ENCODE results near the gene RND2. TPM values are rescaled to one million over a fixed set of nuclear protein-coding genes. Genes with fewer than 3 reads are reported as not detected.

RND2 gene
- total and polyA plus RNA-seq, 2 of the 13 experiments (the other 11 are each of a cell fraction or from before 2014, with no cell fraction given) = 0.05 to 0.11 TPM

GRCh38 chr17:43006639-43007551 lies 18.1 kb upstream of the RND2 start, which contains the start of gene IFI35 (continued):
- TF ChIP-seq U2AF2 (IDR thresholded peaks at IDR 0.05; ENCODE audit: low read depth, low read length) = no peak
- TF ChIP-seq ZNF724P (CRISPR knock-in tag; IDR thresholded peaks at IDR 0.05; ENCODE audit: borderline replicate concordance) = no peak
- peak; percentile 33; the same call in 1 of the 2 replicates for TF ChIP-seq FOXO1 (CRISPR knock-in tag; IDR thresholded peaks at IDR 0.05)
- TF ChIP-seq ZNF431 (CRISPR knock-in tag; IDR thresholded peaks at IDR 0.05; ENCODE audit: borderline replicate concordance, low read depth) = no peak
- no peak for TF ChIP-seq ZFAT (CRISPR knock-in tag; conservative IDR thresholded peaks at IDR 0.05)
- TF ChIP-seq MYNN (CRISPR knock-in tag; IDR thresholded peaks at IDR 0.05; ENCODE audit: low read depth) = no peak
- TF ChIP-seq SIX1 (CRISPR knock-in tag; IDR thresholded peaks at IDR 0.05; ENCODE audit: borderline replicate concordance) = 0 out of 2 replicates have a peak, but pooled peaks have one; percentile 13
- TF ChIP-seq HNRNPK (IDR thresholded peaks at IDR 0.05; ENCODE audit: low read depth, low read length, poor library complexity, severe bottlenecking) = no peak
- no peak for TF ChIP-seq ZNF503 (CRISPR knock-in tag; IDR thresholded peaks at IDR 0.05)
- TF ChIP-seq ZBTB44 (CRISPR knock-in tag; IDR thresholded peaks at IDR 0.05) = no peak
- no peak; the same call in 1 of the 2 replicates for TF ChIP-seq ZNF318 (CRISPR knock-in tag; IDR thresholded peaks at IDR 0.05)
- TF ChIP-seq ZNF629 (CRISPR knock-in tag; conservative IDR thresholded peaks at IDR 0.05) = no peak
- TF ChIP-seq ZNF10 (CRISPR knock-in tag; IDR thresholded peaks at IDR 0.05; ENCODE audit: borderline replicate concordance, low read depth) = no peak
- peak; percentile 81 for TF ChIP-seq ZNF263 (CRISPR knock-in tag; IDR thresholded peaks at IDR 0.05)

Measured in HepG2 (cell line).